GM19328 (cell line): ENCODE measurements around the gene RETREG1.
"Not testable (repeated sequence)": the region's sequence is repeated elsewhere in the genome, so short reads cannot be mapped to it uniquely, and the experiment has no call there.

Experiments used
- ATAC-seq: cut with Tn5 transposase; IDR thresholded peaks from one replicate; pipeline ENCODE4 v1.9.1; 2021; ENCODE audit warnings: mild to moderate bottlenecking, moderate library complexity; ENCODE audit not compliant: unreplicated experiment

The RETREG1 gene

GRCh38 chr5:16558984-16559629 is 57.7 kb downstream of the RETREG1 start:
- no peak for ATAC-seq

DNA sequence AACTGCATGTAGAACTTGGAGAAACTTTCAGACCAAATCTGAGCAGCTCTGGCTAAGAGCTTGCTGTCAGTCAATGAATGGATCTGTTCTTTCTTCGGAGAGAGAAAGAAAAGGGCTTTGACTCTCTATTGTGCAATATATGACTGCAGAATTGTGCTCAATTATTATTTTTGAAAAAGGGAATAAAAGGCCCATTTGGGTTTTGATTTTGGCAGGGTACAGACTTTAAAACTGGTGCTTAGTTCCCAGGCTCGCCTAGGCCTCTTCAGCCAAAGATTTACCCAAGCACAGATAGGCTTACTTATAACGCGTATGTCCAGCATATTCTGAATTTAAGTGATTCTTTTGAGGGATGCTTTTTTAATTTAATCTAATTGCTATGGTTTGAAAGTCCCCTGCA is 59.3 kb downstream of the RETREG1 start:
- ATAC-seq = no peak

DNA sequence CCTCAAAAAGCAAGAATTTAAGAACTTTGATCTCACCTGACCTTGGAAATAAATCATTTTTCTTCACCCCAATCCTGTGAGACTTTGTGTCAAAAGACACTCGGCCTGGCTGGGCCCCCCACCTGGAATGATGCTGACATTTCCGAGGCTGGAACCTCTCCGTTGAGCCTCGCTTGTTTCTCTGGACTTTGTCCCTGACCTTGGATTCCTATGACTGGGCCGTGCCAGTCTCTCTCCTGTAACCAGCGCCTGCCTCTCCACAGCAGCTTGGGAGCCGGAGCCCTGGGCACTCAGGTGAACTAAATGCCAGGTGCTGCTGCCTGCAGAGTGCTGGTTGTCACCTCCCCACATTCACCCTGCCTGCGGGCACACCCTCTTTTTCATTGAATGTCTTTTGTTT is 62.7 kb downstream of the RETREG1 start:
- no peak for ATAC-seq

DNA sequence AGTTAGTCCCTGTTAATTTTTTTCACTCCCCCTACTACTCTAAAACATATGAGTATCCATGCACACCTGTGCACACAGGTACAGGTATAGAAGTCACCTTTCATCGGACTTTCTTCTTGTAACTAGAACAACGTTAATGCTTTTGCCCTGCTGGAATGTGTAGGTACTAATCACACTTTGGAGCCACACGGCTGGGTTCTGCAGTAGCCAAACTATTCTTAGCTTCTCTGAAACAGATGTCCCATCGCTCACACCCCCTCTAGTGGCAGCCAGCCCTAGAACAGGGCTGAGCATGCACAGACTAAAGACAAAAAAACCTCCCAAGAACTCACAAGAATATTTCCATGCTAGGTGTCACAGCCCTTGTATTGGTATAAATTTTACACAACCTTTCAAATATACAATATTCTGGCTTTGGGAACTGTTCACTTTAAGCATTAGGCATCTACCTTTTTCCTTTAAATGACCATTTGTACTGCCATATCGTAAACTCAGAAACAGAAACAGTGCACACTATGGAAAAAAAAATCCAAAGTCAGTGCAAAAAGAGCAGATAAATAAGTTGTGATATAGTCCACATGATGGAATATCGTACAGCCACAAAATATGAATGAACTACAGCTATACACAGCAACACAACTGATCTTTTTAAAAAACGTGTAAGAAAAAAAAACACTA is 64.0 kb downstream of the RETREG1 start:
- peak; percentile 79 for ATAC-seq

DNA sequence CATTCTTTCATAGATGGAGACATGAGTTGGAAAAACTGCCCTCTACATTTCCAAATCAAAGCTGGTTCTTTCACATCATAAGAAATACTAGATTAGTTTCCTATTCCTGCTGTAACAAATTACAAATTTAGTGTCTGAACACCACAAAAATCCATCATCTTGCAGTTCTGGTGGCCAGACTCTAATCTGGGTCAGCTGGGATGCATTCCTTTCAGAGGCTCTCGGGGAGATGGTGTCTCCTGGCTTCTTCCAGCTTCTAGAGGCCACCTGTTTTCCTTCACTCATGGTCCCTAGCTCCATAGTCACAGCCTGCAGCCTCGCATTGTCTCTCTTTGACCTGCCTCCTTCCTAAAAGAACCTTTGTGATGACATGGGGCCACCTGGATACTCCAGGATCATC is 65.2 kb downstream of the RETREG1 start:
- no peak for ATAC-seq

- peak; percentile 66 for ATAC-seq
Observed at GRCh38 chr5:16550316-16550952, 66.4 kb downstream of the RETREG1 start.

GRCh38 chr5:16549491-16550206 is 67.1 kb downstream of the RETREG1 start:
- ATAC-seq = peak; percentile 12

- ATAC-seq = no peak
Observed at GRCh38 chr5:16548812-16549211, 68.0 kb downstream of the RETREG1 start.

DNA sequence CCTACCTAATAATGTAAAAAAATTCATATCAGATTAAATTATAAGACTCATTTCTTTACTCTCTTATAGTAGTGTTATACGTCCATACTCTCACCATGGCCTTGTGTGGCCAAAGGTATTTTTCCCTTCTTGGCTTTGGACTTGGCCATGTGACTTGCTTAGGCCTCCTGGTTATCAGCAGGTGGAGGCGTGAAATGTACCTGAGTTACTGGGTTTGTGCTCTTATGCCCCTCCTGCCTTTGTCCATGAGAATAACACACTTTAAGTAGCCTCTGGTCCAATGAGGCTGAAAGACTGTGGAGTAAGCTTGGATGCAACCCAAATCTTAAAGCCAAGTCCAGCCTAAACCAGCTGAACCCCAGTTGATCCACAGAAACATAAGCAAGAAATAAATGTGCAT is 68.7 kb downstream of the RETREG1 start:
- ATAC-seq = no peak

DNA sequence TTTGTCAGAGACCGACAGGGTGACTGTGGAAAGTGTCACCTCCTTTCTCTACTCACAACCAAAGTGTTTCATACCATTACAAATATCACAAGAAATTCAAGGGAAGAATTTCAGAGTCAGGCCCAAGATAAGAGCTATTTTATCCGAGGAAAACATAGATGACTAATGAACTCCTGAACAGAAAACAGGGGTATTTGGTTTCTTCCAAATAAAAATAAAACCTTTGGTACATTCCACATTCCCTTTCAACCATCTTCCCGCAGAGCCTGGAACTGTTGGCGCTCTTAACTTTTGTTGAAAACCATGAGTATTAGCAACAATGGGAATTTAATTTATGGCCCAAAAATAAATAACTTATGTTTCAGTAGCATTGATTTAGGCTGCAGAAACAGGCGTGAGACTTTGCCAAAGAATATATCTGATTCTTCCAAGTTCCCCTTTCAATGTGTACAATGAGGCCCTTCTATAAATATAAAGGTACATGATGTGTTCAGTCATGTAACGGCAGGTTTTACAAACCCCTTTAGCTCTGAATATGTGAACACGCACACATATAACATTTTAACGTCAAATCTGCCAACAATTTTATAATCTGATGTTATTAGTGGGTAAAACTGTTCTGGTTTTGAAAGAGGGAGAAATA is 69.5 kb downstream of the RETREG1 start:
- no peak for ATAC-seq

GRCh38 chr5:16546732-16547131 is 70.1 kb downstream of the RETREG1 start:
- no peak for ATAC-seq

- no peak for ATAC-seq
Observed at GRCh38 chr5:16544607-16545374, 72.0 kb downstream of the RETREG1 start.

DNA sequence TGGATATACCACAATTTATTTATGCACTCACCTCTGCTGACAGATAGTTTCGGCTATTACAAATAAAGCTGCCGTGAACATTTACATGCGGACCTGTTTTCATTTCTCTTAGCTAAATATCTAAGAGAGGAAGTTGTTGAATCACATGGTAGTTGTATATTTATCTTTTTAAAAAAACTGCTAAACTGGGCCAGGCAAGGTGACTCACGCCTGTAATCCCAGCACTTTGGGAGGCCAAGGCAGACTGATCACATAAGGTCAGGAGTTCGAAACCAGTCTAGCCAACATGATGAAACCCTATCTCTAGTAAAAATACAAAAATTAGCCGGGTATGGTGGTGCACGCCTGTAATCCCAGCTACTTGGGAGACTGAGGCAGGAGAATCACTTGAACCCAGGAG is 73.6 kb downstream of the RETREG1 start:
- ATAC-seq = not testable (repeated sequence)

DNA sequence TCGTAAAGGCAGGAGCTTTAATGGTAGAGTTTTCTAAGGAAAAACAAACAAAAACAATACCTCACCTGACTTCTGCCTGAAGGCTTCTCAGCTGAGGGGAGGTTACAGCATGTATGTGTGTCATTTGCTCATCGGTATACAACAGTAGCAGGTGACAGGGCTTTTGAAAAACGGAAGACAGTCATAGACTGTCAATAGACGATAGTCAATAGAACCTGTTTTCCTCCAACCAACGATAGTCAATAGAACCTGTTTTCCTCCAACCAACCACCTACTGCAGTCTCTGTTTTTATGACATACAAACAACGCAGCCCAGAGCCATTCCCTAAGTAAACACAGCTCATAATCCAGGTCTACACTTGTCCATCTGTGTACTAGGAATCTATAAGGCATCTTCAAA is 74.6 kb downstream of the RETREG1 start:
- ATAC-seq = no peak

DNA sequence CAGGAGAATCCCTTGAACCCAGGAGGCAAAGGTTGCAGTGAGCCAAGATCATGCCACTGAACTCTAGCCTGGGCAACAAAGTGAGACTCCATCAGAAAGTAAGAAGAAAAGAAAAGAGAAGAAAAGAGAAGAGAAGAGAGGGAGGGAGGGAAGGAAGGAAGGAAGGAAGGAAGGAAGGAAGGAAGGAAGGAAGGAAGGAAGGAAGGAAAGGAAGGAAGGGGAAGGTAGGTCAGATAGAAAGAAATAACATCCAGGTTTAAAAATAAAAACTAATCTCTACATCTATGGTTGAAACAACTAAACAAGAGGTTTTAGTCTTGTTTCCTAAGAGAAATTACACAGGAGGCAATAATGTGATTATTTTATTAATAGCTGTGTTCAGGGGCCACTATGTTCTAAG is 75.2 kb downstream of the RETREG1 start:
- ATAC-seq = not testable (repeated sequence)

GRCh38 chr5:16540421-16540820 is 76.4 kb downstream of the RETREG1 start:
- ATAC-seq = no peak

GRCh38 chr5:16539169-16539666 is 77.6 kb downstream of the RETREG1 start:
- ATAC-seq = no peak

DNA sequence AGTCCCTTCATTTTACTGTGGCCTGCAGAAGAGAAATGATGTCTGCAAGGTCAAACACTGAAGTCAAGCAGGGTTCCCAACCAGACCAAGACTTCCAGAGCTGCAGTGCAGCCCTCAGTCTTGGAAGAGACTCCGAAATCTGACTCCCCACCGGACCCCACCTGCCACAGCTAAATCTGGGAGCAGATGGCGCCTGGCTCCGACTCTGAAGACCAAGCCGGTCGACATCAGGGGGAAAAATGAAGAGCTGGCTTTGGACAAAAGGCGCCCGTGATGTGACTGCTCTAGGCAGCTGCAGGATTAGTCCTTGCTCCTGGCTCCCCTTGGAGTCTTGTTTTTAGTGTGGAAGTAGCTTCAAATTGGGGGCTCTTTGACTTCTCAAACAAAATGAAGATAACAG is 78.8 kb downstream of the RETREG1 start:
- ATAC-seq = no peak

- no peak for ATAC-seq
Observed at GRCh38 chr5:16536818-16537217, 80.0 kb downstream of the RETREG1 start.

- no peak for ATAC-seq
Observed at GRCh38 chr5:16536246-16536645, 80.6 kb downstream of the RETREG1 start.
